GM10248 (cell line): Measurements from ENCODE around the gene ERC2.

Experiments
- CTCF ChIA-PET: fragments of 300-600 bp; sonication (Branson Sonifier 250); formaldehyde crosslinking; extraction: SDS; loops from one replicate; lab custom pipeline; 2021; ENCODE audit warnings: antibody characterized with exemption; lab: Yijun Ruan, JAX
- POLR2A ChIA-PET: fragments of 350-650 bp; sonication (Branson Sonifier 250); formaldehyde crosslinking; extraction: SDS; loops from one replicate; lab custom pipeline; 2020; ENCODE audit warnings: antibody characterized with exemption; lab: Yijun Ruan, JAX
- DNase-seq: peaks from one replicate; pipeline ENCODE4 v3.0.0; 2012; ENCODE audit errors: extremely low spot score
- CTCF ChIP-seq: IDR thresholded peaks from 2 replicates; pipeline ENCODE4 v1.5.1; 2012; ENCODE audit warnings: mild to moderate bottlenecking, low read depth; ENCODE audit errors: extremely low read depth, missing control alignments, control extremely low read depth

The ERC2 gene

DNA sequence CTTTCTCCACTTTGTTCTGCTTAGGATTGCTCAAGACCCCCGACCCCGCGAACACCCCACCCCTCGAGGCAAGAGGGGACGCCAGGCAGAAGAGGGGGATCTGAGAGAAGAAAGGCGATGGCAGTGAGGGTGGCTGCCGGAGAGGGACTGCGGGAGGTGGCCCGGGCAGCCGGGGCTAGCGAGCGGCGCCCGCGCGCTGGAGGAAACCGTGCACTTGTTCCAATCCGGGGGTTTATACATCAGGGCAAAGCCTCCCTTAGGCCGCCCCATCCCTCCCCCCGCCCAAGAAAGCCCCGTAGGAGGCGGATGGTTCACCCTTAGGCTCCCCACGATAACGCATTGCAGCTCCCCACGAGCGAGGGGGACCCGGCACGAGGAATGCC lies 475 bp downstream of the ERC2 start:
- ChIA-PET CTCF (no interaction called here), POLR2A (no interaction called here)
- no peak for TF ChIP-seq CTCF
- DNase-seq: no peak

- peak; percentile 27 for DNase-seq
- TF ChIP-seq CTCF: no peak
- ChIA-PET POLR2A (no interaction called here), CTCF (no interaction called here)
These were observed 1.2 kb downstream of the ERC2 start for GRCh38 chr3:56467108-56467507.

DNA sequence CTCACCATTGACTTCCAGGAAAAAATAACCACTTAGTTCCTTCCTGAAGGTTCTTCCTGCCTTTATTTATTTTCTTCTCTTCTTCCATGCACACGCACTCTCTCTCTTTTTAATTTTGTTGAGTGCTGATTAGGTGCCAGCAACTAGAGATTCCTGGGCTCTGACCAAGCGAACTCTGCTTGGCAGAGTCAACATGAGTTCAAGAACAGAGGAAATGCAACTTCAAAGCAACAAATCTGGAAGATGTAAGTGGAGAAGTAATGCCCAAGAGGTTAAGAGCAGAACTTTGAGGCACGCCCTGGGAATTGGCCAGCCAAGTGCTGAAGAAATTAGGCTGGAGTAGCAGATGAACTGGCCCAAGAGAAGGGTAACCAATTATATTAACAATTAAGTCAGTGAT lies 8.5 kb downstream of the ERC2 start:
- POLR2A ChIA-PET: no interaction called here
- no peak for DNase-seq
- no peak for TF ChIP-seq CTCF
- CTCF ChIA-PET: no interaction called here

DNA sequence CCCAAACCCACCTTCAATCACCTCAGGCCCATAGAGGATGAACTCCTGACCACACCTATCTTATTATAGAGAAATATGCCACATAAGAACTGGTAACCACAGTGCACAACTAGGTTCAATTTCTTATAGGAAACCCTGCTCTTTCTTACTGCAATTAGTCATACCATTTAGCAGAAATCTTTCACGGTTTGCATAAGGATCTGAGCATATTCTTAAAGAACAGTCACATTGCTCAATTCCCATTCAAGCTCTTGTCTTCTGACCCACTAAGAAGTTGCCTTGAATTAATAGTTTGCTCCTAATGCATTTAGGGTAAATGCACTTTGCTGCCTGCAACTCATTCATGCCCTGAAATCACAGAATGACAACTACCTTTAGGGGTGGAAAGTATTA lies 9.2 kb downstream of the ERC2 start:
- CTCF ChIA-PET: no interaction called here
- DNase-seq: no peak
- TF ChIP-seq CTCF: no peak
- POLR2A ChIA-PET: no interaction called here

DNA sequence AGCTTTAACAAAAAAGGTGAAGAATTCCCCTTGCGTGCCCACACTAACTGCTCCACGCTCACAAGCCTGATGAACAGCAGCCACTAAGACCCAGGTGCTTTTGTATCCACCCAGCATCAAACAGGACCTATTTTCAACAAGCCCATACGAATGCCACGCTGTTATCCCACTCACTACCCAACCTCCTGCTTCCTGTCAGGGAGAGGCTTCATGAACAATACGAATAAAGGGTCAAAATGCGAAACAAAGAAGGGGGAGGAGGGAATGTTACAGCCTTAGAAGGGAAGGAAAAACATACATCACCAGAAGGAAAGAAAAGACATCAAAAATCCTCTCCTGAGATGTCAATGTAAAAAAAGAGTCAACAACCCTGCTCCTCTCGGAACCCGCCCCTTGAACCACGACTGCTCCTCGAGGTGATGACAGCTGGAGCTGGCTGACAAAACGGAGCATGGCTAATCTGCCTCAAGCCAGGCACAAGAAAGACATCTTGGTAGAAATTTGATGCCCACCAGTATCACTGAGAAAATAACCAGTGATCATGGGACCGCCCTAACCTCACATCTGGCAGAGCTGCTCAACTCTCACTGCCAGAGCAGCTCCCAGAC lies 9.7 kb downstream of the ERC2 start:
- POLR2A ChIA-PET: no interaction called here
- TF ChIP-seq CTCF: no peak
- DNase-seq: no peak
- CTCF ChIA-PET: no interaction called here

DNA sequence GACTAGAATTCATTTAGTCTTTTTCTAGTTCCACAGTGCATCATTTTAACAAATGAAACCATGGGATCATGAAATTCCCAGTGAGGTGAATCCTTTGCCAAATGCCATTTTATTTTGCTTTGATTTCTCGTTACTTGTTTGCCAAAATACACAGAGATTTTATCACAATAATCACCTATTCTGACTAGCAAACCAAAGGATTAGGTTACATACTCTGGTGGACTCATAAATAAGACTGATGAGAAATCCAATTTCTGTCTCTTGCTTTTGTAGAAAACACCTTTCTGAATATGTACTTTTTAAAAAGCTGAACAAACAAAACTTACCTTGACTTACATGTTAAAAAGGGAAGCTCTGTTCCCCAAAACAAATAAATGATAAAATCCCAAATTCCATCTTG lies 12.2 kb downstream of the ERC2 start:
- DNase-seq: no peak
- TF ChIP-seq CTCF: no peak
- ChIA-PET POLR2A (no interaction called here), CTCF (interaction anchor here (1.4 to 1.6 kb wide), 2 partner anchors 9 to 115 kb away, joined by 4 to 13 read pairs; no protein-coding TSS in a partner anchor)
